CD4-positive, alpha-beta T cell treated with Interleukin-6 at 100 ng/mL for 8 hours (primary cell): Measurements from ENCODE around the gene SRRT.

Experiments
- DNase-seq: peaks from one replicate; pipeline ENCODE4 v3.0.0-alpha.2; 2020; ENCODE audit warnings: mixed read lengths, low spot score

SRRT gene

DNA sequence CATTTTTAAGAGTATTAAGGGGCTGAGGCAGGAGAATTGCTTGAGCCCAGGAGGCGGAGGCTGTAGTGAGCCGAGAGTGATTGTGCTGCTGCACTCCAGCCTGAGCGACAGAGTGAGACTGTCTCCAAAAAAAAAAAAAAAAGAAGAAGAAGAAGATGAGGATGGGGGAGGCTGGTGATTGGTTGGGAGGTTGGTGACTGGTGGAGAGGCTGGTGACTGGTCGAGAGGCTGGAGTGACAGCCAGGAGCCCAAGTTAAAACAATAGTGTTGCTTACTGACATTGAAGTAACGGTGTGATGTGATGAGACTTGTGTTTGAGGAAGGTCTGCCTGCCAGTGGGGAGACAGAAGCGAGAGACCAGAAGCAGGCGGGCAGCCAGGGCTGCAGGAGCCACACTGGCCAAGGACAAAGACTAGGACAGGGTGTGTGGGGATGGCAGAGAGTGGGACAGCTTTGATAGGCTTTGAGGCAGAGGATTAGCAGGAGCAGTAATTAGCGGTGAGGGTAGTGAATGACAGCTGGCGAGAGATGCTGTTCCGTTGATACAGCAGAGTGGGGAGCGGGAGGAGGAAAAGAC, 4.9 kb downstream of the SRRT start:
- DNase-seq: no peak

GRCh38 chr7:100880645-100881044, 5.7 kb downstream of the SRRT start:
- DNase-seq: no peak

- DNase-seq: no peak
Observed at GRCh38 chr7:100881136-100881535, 6.2 kb downstream of the SRRT start.

- DNase-seq: no peak
Observed at GRCh38 chr7:100882201-100882600, 7.3 kb downstream of the SRRT start.

DNA sequence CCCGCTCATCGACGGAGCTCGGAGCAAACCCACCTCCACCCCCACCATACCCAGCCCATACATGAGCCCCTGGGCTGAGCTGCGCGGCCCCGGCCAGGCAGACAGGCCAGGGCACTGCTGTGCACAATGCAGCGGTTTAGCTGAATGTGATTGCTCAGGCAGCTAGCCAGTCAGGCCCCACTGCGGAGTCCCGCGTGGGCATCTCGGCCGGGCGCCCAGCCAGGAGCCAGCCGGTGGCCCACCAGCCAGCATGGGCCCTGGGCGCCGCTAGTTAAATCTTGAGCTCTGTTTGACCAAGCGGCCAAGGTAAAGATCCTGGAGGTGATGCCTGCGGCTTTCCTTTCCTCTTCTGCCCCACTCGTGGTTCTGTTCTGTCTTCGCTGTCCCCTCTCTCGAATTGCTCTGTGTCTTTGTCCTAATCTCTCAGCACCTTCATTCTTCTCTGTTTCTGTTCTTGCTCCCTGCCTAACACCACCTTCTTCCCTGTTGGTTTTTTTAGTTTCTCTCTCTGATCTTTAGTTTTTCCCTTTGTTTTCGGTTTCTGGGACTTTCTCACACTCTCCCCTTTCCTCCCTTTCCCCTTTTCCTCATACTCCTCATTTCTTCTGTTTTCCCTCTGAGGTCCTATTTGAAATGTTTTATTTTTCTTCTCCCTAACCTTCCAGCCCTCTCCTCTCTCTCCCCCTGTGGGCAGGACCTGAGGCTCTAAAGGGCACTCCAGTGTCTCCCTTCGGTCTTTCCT, 8.1 kb downstream of the SRRT start:
- no peak for DNase-seq

DNA sequence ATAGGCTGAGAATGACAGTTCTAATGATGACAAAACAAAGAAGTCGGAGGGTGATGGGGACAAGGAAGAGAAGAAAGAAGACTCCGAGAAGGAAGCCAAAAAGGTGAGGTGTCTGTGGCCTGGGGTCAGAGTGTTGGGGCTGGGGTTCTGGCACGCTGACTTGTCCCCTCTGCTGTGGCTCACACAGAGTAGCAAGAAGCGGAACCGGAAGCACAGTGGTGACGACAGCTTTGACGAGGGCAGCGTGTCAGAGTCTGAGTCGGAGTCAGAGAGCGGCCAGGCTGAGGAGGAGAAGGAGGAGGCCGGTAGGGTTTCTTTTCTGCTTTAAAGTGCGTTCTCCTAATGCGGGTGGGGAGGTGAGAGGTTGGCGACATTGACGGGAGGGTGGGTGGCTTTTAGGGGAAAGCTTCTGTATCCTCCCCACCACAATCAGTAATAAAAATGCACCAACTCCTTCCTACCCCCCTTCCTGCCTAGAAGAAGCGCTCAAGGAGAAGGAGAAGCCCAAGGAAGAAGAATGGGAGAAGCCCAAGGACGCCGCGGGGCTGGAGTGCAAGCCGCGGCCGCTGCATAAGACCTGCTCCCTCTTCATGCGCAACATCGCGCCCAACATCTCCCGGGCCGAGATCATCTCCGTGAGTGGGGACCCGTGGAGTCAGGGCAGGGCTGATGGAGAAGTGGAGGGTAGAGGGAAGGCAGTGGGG, 10.0 kb downstream of the SRRT start:
- DNase-seq: peak; percentile 42

DNA sequence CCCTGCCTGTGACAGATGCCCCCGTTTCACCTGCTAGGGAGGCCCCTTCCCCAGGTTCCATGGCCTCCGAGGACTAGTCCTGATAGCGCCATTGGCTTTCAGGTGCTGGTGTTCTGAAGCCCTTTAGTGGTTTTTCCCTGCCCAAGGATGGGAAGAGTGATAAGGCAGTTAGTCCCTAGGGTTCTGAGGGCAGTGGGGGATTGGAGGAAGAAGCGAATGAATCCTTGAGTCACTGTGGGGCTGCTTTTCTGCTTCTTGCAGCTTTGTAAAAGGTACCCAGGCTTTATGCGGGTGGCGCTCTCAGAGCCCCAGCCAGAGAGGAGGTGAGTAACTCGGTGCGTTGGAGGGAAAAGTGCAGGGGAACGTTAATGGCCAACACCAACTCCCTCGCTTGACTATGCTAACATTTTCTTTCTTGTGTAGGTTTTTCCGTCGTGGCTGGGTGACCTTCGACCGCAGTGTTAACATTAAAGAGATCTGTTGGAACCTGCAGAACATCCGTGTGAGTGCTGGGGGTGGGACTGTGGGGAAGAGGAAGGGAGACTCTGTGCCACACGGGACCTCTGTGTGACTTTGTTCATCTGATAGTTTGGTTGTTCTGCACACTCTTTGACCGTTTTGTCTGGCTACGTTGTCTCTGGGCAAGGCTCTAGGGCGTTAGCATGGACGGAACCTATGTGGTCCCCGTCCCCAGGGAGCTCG, 10.7 kb downstream of the SRRT start:
- DNase-seq: no peak

DNA sequence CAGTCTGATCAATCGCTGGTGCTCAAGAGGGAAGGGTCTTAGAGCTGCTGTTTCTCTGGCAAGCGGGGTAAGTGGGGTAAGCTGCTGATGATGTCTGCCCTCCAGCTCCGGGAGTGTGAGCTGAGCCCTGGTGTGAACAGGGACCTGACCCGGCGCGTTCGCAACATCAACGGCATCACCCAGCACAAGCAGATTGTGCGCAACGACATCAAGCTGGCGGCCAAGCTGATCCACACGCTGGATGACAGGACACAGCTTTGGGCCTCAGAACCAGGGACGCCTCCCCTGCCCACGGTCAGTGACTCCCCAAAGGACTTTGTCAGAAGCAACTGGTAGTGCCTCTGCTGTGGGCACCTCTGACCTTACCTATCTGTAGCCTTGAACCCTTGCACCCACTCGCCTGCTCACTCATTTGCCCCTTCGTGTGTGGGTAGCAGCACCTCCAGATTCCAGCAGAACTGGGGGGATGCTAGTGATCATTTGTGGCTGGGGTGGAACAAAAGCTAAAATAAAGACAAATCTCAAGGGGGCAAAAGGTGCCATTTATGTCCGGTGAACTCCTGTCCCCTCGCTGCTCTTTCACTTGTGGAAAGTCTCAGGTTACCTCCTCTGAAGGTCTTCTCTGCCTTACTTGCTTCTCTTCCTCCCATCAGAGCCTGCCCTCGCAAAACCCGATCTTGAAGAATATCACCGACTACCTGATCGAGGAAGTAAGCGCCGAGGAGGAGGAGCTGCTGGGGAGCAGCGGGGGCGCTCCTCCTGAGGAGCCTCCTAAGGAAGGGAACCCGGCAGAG, 11.4 kb downstream of the SRRT start:
- no peak for DNase-seq

DNA sequence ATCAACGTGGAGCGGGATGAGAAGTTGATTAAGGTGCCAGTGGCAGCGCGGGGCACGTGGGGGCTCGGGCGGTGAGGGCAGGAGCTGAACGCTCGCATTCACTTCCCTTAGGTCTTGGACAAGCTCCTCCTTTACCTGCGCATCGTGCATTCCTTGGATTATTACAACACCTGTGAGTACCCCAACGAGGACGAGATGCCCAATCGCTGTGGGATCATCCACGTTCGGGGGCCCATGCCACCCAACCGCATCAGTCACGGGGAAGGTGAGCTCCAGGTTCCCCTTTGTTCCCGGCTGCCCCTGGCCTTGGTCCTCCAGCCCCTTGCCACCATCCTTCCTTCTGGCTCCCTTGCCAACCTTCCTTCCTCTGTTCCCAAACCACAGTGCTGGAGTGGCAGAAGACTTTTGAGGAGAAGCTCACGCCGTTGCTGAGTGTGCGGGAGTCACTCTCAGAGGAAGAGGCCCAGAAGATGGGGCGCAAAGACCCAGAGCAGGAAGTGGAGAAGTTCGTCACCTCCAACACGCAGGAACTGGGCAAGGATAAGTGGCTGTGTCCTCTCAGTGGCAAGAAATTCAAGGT, 12.1 kb downstream of the SRRT start:
- DNase-seq: no peak

DNA sequence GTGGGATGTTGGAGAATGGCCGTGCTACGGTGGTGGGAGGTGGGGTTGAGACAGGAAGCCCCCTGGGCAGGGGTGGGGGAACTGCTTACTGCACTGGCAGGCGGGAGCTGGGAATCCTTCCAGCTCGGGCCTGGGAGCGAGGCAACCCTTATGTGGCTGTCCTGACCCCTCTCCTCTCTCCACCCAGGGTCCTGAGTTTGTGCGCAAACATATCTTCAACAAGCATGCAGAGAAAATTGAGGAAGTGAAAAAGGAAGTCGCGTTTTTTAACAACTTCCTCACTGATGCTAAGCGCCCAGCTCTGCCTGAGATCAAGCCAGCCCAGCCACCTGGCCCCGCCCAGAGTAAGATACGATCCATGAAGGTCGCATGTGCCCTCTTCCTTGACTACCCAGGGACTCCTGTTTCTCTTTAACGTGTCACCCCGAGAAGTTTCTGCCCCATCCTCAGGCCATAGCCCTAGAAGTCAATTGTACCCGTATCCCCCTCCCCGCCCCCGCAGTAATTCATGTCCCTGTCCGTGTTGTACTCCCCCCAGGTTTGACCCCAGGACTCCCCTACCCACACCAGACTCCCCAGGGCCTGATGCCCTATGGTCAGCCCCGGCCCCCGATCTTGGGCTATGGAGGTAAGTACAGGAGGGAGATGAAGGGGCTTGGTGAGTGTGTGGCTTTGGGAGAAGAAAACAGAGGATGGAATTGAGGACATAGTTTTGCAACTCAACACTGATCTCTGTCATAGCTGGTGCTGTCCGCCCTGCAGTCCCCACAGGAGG, 12.8 kb downstream of the SRRT start:
- peak; percentile 63 for DNase-seq

DNA sequence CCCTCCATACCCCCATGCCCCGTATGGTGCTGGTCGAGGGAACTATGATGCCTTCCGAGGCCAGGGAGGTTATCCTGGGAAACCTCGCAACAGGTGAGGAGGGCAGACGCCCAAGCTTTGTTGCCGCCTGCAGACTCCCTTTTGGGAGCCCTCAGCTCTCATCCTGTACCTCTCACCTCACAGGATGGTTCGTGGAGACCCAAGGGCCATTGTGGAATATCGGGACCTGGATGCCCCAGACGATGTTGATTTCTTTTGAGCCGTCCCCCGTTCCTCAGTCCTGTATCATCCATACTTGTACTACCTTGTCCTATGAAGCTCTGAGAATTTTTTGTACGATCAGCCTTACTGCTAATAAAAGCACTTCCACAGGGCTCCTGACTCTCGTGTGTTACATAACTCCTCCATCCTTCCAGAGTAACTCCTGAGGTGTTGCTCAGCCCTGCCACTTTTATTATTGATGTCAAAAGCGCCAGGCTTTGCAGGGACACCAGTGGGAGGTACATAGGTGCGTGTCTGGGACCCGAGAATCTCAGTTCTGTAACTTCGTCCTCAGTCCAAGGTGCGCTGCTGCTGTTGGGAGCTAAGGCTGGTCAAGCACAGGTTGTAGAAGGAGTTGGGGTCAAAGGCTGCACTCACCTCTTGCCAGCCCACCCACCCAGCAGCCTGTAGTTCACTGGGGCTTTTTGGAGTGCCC, 13.5 kb downstream of the SRRT start:
- no peak for DNase-seq

- DNase-seq: no peak
Observed at GRCh38 chr7:100888988-100889750, 14.3 kb downstream of the SRRT start, which contains the start of gene UFSP1. Gene UFSP1 (minus strand): TSS chr7:100889715. CDS start chr7:100889271, 444 bp downstream.

DNA sequence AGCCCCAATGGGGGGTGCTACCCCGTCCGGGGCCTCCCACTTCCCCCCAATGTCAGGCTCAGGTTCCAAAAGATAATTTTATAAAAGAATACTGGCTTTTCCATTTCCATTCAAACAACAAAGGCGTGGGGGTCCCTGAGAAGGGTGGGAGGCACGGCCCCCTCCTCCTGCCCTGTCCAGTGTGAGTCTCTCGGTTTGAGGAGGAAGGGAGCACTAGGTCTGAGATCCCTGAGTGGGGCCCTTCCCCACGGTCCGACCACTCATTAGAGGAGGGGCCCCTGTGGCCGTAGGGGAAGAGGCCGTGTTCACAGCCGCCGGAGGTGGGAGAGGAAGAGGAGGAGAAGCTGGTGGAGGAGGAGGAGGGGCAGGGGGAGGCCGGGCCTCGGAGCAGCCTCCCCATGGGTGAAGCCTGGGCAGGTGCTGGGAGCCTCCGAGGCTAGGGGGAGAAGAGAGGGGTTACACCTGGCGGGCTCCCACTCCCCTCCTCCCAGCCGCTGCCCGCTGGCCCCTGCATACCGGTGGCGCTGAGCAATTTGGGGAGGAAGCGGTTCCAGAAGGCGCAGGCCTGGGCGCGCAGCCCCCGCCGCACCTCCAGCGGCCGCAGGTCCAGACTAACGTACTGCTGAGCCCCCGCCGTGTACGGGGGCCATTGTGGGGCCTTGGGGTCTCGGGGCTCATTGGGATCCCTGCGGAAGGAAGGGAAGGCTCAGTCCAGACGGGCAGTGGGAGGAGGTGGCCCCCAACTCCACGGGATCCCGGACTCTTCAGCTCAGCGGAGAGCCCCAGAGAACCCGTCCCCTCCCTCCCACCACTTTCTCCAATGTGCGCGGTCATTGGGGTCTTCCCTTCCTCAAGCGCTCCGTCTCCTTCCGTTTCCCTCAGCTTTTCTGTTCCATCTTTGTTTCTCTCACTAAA, 16.0 kb downstream of the SRRT start:
- DNase-seq: no peak

DNA sequence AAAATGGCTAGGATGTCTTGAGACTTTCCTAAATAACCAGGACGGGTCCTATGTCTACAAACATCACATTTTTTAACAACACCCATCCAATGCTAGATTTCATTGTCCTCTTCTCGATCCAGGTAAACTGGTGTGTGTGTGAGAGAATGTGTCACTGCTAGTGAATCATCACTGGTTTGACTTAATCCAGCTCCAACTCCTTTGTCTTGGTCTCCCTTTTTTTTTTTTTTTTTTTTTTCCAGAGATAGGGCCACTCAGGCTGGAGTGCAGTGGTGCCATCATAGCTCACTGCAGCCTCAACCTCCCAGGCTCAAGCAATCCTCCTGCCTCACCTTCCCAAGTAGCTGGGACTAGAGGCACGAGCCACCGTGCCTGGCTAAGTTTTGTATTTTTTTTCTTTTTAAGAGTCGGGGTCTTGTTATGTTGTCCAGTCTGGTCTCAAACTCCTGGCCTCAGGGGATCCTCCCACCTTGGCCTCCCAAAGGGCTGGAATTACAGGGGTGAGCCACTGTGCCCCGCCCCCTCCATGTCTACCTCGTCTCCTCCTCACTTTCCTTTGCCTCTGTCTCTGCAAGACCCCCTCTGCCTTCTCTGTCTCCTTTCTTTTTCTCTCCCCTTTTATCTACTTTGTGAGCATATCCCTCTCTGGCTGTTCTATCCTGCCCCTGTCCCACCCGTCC, 16.8 kb downstream of the SRRT start:
- DNase-seq: no peak

DNA sequence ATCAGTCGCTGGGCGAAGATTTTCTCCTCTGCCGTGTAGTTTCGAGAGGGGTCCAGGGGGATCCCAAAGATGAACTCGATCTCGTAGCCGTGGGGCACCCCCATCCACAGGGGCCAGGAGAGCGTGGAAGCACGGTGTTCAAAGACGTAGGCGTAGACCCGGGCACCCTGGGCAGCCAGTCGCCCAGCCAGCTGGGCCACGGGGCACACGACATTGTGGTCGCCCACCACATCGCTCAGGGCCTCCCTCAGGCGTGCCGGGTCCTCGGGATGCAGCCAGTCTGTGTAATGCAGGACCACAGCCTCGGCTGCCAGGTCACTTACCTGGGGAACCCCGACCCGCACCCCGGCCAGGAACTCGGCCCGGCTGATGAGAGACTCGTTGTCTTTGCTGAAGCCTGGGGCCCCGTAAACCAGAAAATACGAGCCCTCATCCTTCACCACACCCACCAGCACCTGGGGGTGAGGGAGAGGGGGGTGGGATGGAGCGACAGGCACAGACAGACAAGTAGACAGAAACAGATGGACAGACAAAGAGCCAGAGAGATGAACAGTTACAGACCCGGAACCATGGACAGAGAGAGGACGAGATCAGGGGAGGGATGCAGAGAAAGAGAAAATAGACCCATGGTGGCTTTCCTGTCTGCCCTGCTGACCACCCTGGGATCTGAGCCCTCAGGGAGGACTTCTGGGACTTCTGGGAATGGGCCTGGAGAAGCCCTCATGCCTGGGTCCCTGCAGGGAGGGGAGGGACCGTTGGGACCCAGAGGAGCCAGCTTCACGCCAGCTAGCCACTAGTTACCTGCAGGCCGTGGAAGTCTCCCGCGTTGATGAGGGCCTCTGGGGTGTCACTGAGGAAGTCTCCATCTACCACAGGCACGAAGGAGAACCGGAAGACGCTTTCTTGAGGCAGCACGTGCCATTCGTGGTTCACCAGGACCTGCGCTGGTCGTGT, 17.7 kb downstream of the SRRT start:
- DNase-seq: no peak

DNA sequence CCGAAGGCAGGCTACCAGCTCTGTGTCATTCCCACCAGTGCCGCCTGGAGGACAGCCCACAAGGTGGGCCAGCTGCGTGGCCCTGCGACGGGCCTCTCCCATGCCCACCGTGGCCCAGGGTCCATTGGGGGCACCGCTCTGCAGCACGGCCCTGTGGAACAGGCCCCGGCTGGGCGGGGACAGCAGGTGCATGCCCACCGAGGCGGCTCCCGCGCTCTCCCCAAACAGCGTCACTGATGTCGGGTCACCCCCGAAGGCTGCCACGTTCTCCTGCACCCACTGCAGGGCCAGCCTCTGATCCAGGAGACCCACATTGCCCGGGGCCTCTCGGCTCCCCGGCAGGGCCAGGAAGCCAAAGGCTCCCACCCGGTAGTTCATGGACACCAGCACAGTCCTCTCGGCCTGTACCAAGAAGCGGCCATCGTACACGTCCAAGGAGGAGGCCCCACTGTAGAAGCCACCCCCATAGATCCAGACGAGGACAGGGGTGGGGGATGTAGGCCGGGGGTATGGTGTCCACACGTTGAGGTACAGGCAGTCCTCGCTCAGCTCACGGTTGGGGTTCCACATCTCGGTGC, 18.5 kb downstream of the SRRT start:
- no peak for DNase-seq
